ENCODE results near the gene GPAT3.

GPAT3 gene

DNA sequence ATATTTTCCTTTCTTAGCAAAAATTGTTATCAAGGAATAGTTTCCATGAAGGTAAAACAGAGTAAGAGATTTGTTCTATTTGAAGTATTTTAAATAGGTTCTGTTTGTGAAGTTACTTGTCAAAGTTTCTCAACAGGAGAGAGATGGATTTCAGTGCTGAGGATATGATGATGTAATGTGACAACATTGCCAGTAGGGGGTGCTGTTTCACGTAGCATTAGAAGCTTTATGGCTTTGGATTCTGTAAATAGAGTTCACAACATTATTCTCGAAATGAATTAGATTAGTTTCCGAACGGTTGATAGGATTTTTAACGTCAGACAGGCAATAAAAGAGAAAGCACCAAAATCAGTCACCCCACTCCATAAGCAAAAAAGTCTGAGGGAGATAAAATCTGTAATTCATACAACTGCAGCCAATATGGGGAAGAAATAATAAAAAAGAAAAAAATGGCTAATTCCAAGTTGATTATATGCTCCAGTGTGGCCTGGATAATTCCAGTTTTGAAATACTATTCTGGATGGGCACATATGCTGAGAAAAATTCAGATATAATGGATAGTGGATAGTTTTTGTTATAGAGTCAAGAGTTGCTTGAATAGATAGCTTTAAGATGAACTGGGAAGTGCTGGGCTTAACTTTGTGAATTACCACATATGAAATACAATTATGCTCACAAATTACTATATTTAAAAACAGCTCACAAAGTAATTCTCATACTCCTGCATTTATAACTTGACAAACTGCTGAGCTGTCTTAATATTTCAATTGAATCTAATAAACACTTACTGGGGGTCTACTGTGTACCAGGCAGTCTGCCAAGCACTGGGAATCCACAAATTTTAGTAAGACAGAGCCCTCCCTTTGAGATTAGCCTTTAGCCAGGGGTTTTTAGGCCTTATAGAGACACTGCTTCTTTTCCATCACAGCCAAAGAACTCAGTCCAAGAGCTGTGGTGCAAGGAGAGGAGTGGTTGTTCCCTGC is 109.1 kb downstream of the GPAT3 start:
- TF ChIP-seq, protein P1, sequence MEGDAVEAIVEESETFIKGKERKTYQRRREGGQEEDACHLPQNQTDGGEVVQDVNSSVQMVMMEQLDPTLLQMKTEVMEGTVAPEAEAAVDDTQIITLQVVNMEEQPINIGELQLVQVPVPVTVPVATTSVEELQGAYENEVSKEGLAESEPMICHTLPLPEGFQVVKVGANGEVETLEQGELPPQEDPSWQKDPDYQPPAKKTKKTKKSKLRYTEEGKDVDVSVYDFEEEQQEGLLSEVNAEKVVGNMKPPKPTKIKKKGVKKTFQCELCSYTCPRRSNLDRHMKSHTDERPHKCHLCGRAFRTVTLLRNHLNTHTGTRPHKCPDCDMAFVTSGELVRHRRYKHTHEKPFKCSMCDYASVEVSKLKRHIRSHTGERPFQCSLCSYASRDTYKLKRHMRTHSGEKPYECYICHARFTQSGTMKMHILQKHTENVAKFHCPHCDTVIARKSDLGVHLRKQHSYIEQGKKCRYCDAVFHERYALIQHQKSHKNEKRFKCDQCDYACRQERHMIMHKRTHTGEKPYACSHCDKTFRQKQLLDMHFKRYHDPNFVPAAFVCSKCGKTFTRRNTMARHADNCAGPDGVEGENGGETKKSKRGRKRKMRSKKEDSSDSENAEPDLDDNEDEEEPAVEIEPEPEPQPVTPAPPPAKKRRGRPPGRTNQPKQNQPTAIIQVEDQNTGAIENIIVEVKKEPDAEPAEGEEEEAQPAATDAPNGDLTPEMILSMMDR (IDR thresholded peaks at IDR 0.05; ENCODE audit: extremely low read depth, missing control alignments) = peak; percentile 50
- peak; percentile 60 for DNase-seq (ENCODE audit: low spot score)

DNA sequence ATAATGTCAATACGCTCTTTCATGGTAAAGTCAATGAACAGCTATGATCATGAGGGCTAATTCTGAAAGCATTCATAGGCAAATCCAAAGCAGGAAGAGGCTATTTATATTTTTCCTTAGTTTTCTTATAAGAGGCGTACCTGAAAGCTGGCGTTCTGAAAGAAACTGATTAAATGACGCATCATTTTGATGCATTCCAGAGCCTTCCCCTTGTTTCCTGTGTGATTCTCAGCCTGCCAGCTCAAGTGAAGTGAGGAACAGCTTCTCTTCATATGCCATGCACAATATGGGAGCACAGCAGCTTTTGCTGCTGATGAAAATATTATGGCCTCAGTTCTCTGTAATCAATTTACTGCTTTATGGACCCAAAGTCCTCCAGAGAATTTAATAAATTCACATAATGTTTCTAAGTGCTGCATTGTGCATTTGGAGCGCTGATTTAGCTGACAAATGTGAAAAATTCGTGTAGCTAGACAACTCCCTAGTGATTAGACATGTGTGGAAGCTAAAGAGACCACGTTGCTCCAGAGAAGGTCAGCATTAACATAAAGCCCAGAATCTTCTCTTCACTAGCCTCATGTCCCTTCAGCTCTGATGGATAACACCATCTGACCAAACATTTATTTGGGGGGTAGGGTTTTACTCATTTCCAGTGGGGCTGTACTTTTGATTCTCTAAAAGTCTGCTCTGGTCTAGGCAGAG is 110.8 kb downstream of the GPAT3 start:
- no peak for DNase-seq (ENCODE audit: low spot score)
- TF ChIP-seq, protein P1 (IDR thresholded peaks at IDR 0.05; ENCODE audit: extremely low read depth, missing control alignments) = no peak

DNA sequence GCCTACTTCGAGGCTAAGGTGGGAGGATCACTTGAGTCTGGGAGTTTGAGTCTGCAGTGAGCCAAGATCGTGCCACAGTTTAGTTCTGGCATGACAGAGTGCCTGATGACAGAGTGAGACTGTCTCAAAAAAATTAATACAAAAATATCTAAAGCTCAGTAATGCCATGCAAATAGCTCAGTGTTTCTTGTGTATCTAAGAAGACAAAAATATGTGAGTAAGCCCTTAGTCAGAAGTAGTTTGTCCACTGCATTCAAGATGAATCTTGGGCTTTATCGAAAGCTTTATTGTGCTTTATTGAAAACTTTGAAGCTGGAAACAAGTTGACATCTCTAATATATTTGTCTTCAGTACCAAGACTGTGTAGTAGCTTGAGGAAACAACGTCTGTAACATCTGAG is 115.9 kb downstream of the GPAT3 start:
- TF ChIP-seq, protein P1 (IDR thresholded peaks at IDR 0.05; ENCODE audit: extremely low read depth, missing control alignments) = no peak
- DNase-seq (ENCODE audit: low spot score) = no peak

Data from GM20000 (cell line).